ENCODE results near the gene ALOXE3.

- no peak for TF ChIP-seq POLR2AphosphoS5 (IDR thresholded peaks at IDR 0.05; ENCODE audit: low read depth, low read length)
- no peak for TF ChIP-seq TAF1 (IDR thresholded peaks at IDR 0.05; ENCODE audit: borderline replicate concordance, insufficient read depth, low read length)
These were observed 30.4 kb downstream of the ALOXE3 start for GRCh38 chr17:8087952-8088230.

All from PFSK-1 (cell line).